HCT116 (cell line): ENCODE data around the gene C4orf50. TPM values are rescaled to one million over a fixed set of nuclear protein-coding genes. Genes with fewer than 3 reads are reported as not detected.

Source experiments
- ATAC-seq: fragments of 200-7000 bp; cut with Tn5 transposase; 2 replicates; pipeline ENCODE4 v1.9.1; 2020; ENCODE audit warnings: mild to moderate bottlenecking, moderate library complexity
- BruUV-seq: library from RNA; stranded (reverse); fragments of 400-500 nt; replicated peaks from 2 replicates; lab custom pipeline; 2021; lab: Mats Ljungman, UMichigan
- CTCF ChIA-PET: fragments of 300-600 bp; sonication (Branson Sonifier 250); formaldehyde crosslinking; loops from one replicate; lab custom pipeline; 2021; ENCODE audit warnings: antibody characterized with exemption; lab: Charles Lee
- POLR2A ChIA-PET: fragments of 300-600, 350-600 bp; sonication (Branson Sonifier 250); formaldehyde crosslinking; loops from one replicate; lab custom pipeline; 2021; ENCODE audit warnings: antibody characterized with exemption; lab: Charles Lee
- RAD21 ChIA-PET, 2 experiments: fragments of 300-600 bp; sonication (Branson Sonifier 250); formaldehyde crosslinking; loops; one replicate each; lab custom pipeline; 2023; ENCODE audit warnings: low total read pairs in 2 of 2; ENCODE audit not compliant: uncharacterized antibody in 2 of 2, unreplicated experiment in 2 of 2, low non-redundant PET in 1 of 2; lab: Charles Lee
- DNase-seq: peaks from one replicate; pipeline ENCODE4 v3.0.0-alpha.2; 2010; ENCODE audit warnings: low read depth, low spot score
- H2AFZ ChIP-seq: fragments of 200-600 bp; shearing (Covaris generic), sonication (generic); 2 replicates; pipeline ENCODE4 v1.6.1; 2017; ENCODE audit warnings: low read depth, mixed run types, mixed read lengths, antibody characterized with exemption, low read length; ENCODE audit not compliant: poor library complexity, severe bottlenecking
- H3K27ac ChIP-seq: 2 replicates; pipeline ENCODE4 v1.5.1; 2012; ENCODE audit warnings: low read depth, low read length
- H3K27me3 ChIP-seq: fragments of 200-600 bp; sonication (generic); 2 replicates; pipeline ENCODE4 v1.6.1; 2016; ENCODE audit warnings: mixed run types, low read length, mixed read lengths; ENCODE audit not compliant: insufficient read depth
- H3K36me3 ChIP-seq, 2 experiments: fragments of 200-500 bp in 1 of 2; fragments of 200-600 bp in 1 of 2; sonication (Bioruptor generic) in 1 of 2; sonication (generic) in 1 of 2; 2 replicates each; pipeline versions ENCODE4 v1.5.1 to v1.6.1; 2014 to 2016; ENCODE audit warnings: low read length in 2 of 2, inconsistent platforms in 1 of 2, mixed read lengths in 1 of 2, mixed run types in 1 of 2; ENCODE audit not compliant: insufficient read depth in 2 of 2, control insufficient read depth in 1 of 2
- H3K4me1 ChIP-seq, 2 experiments: fragments of 200-600 bp in 1 of 2; sonication (generic) in 1 of 2; 2 replicates each; pipeline versions ENCODE4 v1.5.1 to v1.6.1; 2012 to 2017; ENCODE audit warnings: low read length in 2 of 2, inconsistent platforms in 1 of 2, mild to moderate bottlenecking in 1 of 2, mixed read lengths in 1 of 2, mixed run types in 1 of 2, moderate library complexity in 1 of 2; ENCODE audit not compliant: insufficient read depth in 2 of 2, control insufficient read depth in 1 of 2
- H3K4me2 ChIP-seq: fragments of 200-600 bp; sonication (generic); 2 replicates; pipeline ENCODE4 v1.6.1; 2017; ENCODE audit warnings: mixed run types, low read length, mixed read lengths
- H3K4me3 ChIP-seq, 2 experiments: fragments of 200-600 bp in 1 of 2; sonication (generic) in 1 of 2; replicated peaks in 1 of 2; 2 replicates each; pipeline ENCODE4 v1.5.1; 2011 to 2016; ENCODE audit warnings: low read length in 2 of 2, control low read depth in 1 of 2, low read depth in 1 of 2, mild to moderate bottlenecking in 1 of 2, mixed read lengths in 1 of 2, mixed run types in 1 of 2
- H3K79me2 ChIP-seq: fragments of 200-600 bp; sonication (generic); 2 replicates; pipeline ENCODE4 v1.6.1; 2017; ENCODE audit warnings: mild to moderate bottlenecking, mixed run types, low read length, moderate library complexity, mixed read lengths; ENCODE audit not compliant: insufficient read depth
- H3K9ac ChIP-seq: fragments of 200-600 bp; sonication (generic); 2 replicates; pipeline ENCODE4 v1.6.1; 2016; ENCODE audit warnings: low read length, mixed read lengths
- H3K9me2 ChIP-seq: fragments of 200-600 bp; sonication (generic), shearing (Covaris generic); 2 replicates; pipeline ENCODE4 v1.6.1; 2017; ENCODE audit warnings: mixed run types, mild to moderate bottlenecking, moderate library complexity; ENCODE audit not compliant: insufficient read depth
- H3K9me3 ChIP-seq, 2 experiments: fragments of 200-500 bp in 1 of 2; fragments of 200-600 bp in 1 of 2; sonication (Bioruptor generic) in 1 of 2; sonication (generic) in 1 of 2; 2 replicates each; pipeline ENCODE4 v1.6.1; 2014 to 2017; ENCODE audit warnings: low read length in 2 of 2, mixed read lengths in 2 of 2, inconsistent platforms in 1 of 2, low read depth in 1 of 2, mild to moderate bottlenecking in 1 of 2, mixed run types in 1 of 2, moderate library complexity in 1 of 2; ENCODE audit not compliant: control insufficient read depth in 1 of 2, insufficient read depth in 1 of 2
- H4K20me1 ChIP-seq: fragments of 200-600 bp; sonication (generic), shearing (Covaris generic); 2 replicates; pipeline ENCODE4 v1.6.1; 2017; ENCODE audit warnings: mixed run types, mild to moderate bottlenecking, moderate library complexity; ENCODE audit not compliant: insufficient read depth
- ATF3 ChIP-seq: IDR thresholded peaks from 2 replicates; pipeline ENCODE4 v1.6.1; 2012
- CBX3 ChIP-seq: IDR thresholded peaks from 2 replicates; pipeline ENCODE4 v1.6.1; 2012; ENCODE audit warnings: low read depth
- CEBPB ChIP-seq: IDR thresholded peaks from 2 replicates; pipeline ENCODE4 v1.6.1; 2012; ENCODE audit warnings: low read depth
- EGR1 ChIP-seq: IDR thresholded peaks from 2 replicates; pipeline ENCODE4 v1.6.1; 2012; ENCODE audit warnings: low read depth
- EZH2 ChIP-seq: fragments of 200-600 bp; sonication (generic); IDR thresholded peaks from 2 replicates; pipeline ENCODE4 v1.6.1; 2017; ENCODE audit warnings: antibody characterized with exemption, mixed run types
- EZH2phosphoT487 ChIP-seq: fragments of 200-600 bp; IDR thresholded peaks from 2 replicates; pipeline ENCODE4 v1.6.1; 2018; ENCODE audit warnings: antibody characterized with exemption, borderline replicate concordance
- FOSL1 ChIP-seq: IDR thresholded peaks from 2 replicates; pipeline ENCODE4 v1.6.1; 2012; ENCODE audit warnings: low read depth
- MAX ChIP-seq: IDR thresholded peaks from 2 replicates; pipeline ENCODE4 v1.6.1; 2012
- POLR2AphosphoS5 ChIP-seq: IDR thresholded peaks from 2 replicates; pipeline ENCODE4 v1.6.1; 2011; ENCODE audit warnings: mild to moderate bottlenecking, low read depth, low read length, moderate library complexity
- RAD21 ChIP-seq: IDR thresholded peaks from 2 replicates; pipeline ENCODE4 v1.6.1; 2012; ENCODE audit warnings: low read depth, mild to moderate bottlenecking
- REST ChIP-seq: IDR thresholded peaks from 2 replicates; pipeline ENCODE4 v1.6.1; 2012; ENCODE audit warnings: low read depth
- SIN3A ChIP-seq: IDR thresholded peaks from 2 replicates; pipeline ENCODE4 v1.6.1; 2012; ENCODE audit warnings: low read depth
- TCF7L2 ChIP-seq: IDR thresholded peaks from 2 replicates; pipeline ENCODE4 v1.7.0; 2011; ENCODE audit warnings: borderline replicate concordance, inconsistent platforms; ENCODE audit not compliant: insufficient read depth, insufficient read length; ENCODE audit errors: extremely low read depth
- YY1 ChIP-seq: IDR thresholded peaks from 2 replicates; pipeline ENCODE4 v1.6.1; 2011; ENCODE audit warnings: low read length, low read depth, moderate library complexity, mild to moderate bottlenecking; ENCODE audit not compliant: insufficient replicate concordance; ENCODE audit errors: extremely low read depth
- ZBTB33 ChIP-seq: IDR thresholded peaks from 2 replicates; pipeline ENCODE4 v1.6.1; 2011; ENCODE audit warnings: mild to moderate bottlenecking, low read length, moderate library complexity; ENCODE audit not compliant: insufficient replicate concordance; ENCODE audit errors: extremely low read depth
- ZFX ChIP-seq: fragments of 450-650 bp; IDR thresholded peaks from 2 replicates; pipeline ENCODE4 v1.6.1; 2017
- intact Hi-C: fragments of 100-400 bp; cut with micrococcal nuclease; formaldehyde crosslinking; loops from 2 replicates; pipeline ENCODE4 v1.10.0; 2022
- total RNA-seq: library from RNA; stranded (reverse); gene quantifications from one replicate; pipeline ENCODE4 v1.2.1, GENCODE V29; 2021; ENCODE audit not compliant: unreplicated experiment

The C4orf50 gene
- total RNA-seq, 1 experiment from 2014 or later = not detected

GRCh38 chr4:5867866-5868265 is 150.4 kb downstream of the C4orf50 start:
- Histone ChIP-seq H3K4me3 (no peak overlapping the region), H4K20me1 (no peaks in the 10 kb centered on the region), H3K27me3 (peaks cover 47% of the 10 kb centered on the region), H3K9ac (no peak overlapping the region), H3K27ac (no peak overlapping the region), H3K79me2 (no peaks in the 10 kb centered on the region), H3K9me3 (no peaks in the 10 kb centered on the region), H3K9me2 (no peaks in the 10 kb centered on the region), H3K36me3 (no peaks in the 10 kb centered on the region), H3K4me1 (peaks cover 4 to 8% of the 10 kb centered on the region in 2 experiments; a peak in 3 of 4 replicates), H3K4me2 (no peak overlapping the region), H2AFZ (no peak overlapping the region)
- no TSS peak for BruUV-seq
- ATAC-seq = no peak
- intact Hi-C loops = no loop called here
- ChIA-PET CTCF (no interaction called here), RAD21 (no interaction called here), POLR2A (no interaction called here)
- no peak for DNase-seq
- no peak for TF ChIP-seq MAX
- TF ChIP-seq CBX3 = no peak
- no peak for TF ChIP-seq TCF7L2
- TF ChIP-seq SIN3A = no peak
- TF ChIP-seq YY1 = no peak
- no peak for TF ChIP-seq EZH2
- no peak for TF ChIP-seq ATF3
- TF ChIP-seq CEBPB = no peak
- TF ChIP-seq ZBTB33 = no peak
- TF ChIP-seq FOSL1 = no peak
- no peak for TF ChIP-seq ZFX
- TF ChIP-seq EZH2phosphoT487 = no peak
- no peak for TF ChIP-seq POLR2AphosphoS5
- TF ChIP-seq REST = no peak
- no peak for TF ChIP-seq RAD21
- TF ChIP-seq EGR1 = no peak
